SJSA1 (cell line): ENCODE measurements around the gene PKIB. TPM values are rescaled to one million over a fixed set of nuclear protein-coding genes. Genes with fewer than 3 reads are reported as not detected.
A peak's percentile ranks its signal among the peaks of the same experiment; 100 is the strongest.

ENCODE experiments used
- DNase-seq, 2 experiments: peaks; one replicate each; pipeline ENCODE4 v3.0.0-alpha.2; 2015 to 2020; ENCODE audit warnings: low spot score in 2 of 2, low read depth in 1 of 2
- H3K27ac ChIP-seq: fragments of 250-450 bp; sonication (Bioruptor Pico); 2 replicates; pipeline ENCODE4 v1.5.1; 2020; ENCODE audit warnings: mild to moderate bottlenecking, moderate library complexity
- H3K27me3 ChIP-seq: fragments of 250-450 bp; sonication (Bioruptor Pico); replicated peaks from 2 replicates; pipeline ENCODE4 v1.5.1; 2020; ENCODE audit warnings: mild to moderate bottlenecking, moderate library complexity
- H3K36me3 ChIP-seq: fragments of 250-450 bp; sonication (Bioruptor Pico); 2 replicates; pipeline ENCODE4 v1.5.1; 2020; ENCODE audit warnings: mild to moderate bottlenecking
- H3K4me1 ChIP-seq: fragments of 250-450 bp; sonication (Bioruptor Pico); replicated peaks from 2 replicates; pipeline ENCODE4 v1.6.1; 2021; ENCODE audit warnings: mild to moderate bottlenecking
- H3K4me3 ChIP-seq: fragments of 250-450 bp; sonication (Bioruptor Pico); 2 replicates; pipeline ENCODE4 v1.5.1; 2020; ENCODE audit warnings: mild to moderate bottlenecking
- H3K9me3 ChIP-seq: fragments of 250-450 bp; sonication (Bioruptor Pico); replicated peaks from 2 replicates; pipeline ENCODE4 v1.5.1; 2020; ENCODE audit warnings: mild to moderate bottlenecking
- total RNA-seq: library from RNA; depleted of rRNA; stranded (reverse); fragments of >200 nt; shearing (Covaris generic); gene quantifications from 2 replicates; pipeline ENCODE4 v1.2.3, GENCODE V29; 2014

Gene PKIB
- total RNA-seq, 1 experiment from 2014 or later: not detected

DNA sequence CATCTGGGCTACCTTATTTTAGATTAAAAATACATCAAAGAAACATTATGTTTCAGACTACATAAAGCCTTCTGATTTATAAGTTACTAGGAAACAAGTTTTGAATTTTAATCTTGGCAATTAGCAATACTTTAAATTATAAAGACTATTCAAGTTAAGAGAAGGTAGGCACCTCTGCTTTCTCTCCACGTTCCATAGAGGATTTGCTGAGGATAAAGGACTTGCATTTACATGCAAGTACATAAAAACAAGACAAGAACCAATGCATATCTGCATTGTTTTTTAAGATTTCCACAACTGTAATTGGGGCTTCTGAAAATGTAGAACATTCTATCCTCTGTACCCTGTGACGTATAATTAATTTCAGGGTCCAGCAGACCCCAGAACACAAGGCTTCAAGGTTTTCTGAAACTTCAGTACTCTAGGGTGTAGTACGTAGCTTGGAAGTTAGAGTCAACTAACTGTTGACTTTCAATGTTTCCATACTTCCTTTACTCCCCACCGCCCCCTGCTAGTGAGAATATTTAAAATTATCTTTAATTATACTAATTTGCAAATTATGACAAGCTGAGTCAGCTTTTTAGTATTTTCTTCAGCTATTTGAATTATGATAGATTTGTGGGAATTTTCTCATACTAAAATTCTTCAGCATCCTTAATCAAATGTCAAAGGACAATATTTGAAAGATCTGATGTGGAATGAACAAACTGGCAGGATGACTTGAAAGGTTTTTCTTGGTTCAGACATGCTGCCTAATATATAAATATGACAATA lies 82.8 kb downstream of the PKIB start:
- no peak for DNase-seq
- Histone ChIP-seq H3K4me1 (peaks cover 14% of the 10 kb centered on the region), H3K4me3 (no peak overlapping the region), H3K27ac (no peak overlapping the region), H3K27me3 (no peaks in the 10 kb centered on the region), H3K36me3 (no peaks in the 10 kb centered on the region), H3K9me3 (no peaks in the 10 kb centered on the region)

DNA sequence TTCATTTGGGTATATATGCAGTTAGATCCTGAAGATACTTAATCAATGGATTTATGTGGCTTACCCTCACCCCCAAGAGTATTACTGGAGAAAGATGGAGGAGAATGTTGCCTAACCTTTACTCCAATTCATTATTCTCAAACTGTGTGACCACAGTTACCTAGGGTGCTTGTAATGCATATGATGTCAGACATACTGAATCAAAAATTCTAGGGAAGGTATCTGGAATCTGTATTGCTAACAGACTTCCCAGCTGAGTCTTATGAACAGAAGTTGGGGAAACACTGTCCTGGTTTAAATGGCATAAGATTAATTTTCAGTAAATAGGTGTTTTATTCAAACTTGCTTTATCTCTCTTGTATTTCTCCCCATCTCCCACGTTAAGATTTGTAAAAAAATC lies 83.9 kb downstream of the PKIB start:
- Histone ChIP-seq H3K9me3 (no peaks in the 10 kb centered on the region), H3K36me3 (no peaks in the 10 kb centered on the region), H3K27me3 (no peaks in the 10 kb centered on the region), H3K4me1 (peaks cover 14% of the 10 kb centered on the region), H3K4me3 (no peak overlapping the region), H3K27ac (no peak overlapping the region)
- no peak for DNase-seq

DNA sequence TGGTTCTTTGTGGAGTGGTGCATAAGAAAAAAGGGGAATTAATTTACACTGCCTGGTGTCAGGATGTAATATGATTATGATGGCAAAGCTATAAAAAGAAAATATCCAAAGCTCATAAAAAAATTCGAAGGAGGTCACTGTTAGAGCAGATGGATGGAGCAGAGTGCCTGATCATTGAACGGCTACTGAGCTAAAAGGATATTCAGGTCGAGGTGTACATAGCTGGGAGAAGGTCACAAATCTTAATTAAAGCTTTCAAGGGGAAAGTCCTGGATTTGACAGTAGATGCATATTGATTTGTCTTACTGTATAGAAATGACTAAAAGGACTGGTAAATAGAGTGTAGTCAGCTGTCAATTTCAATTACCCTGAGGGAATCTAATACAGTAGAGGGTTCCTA lies 84.4 kb downstream of the PKIB start:
- Histone ChIP-seq H3K36me3 (no peaks in the 10 kb centered on the region), H3K4me1 (peaks cover 14% of the 10 kb centered on the region), H3K4me3 (no peak overlapping the region), H3K27ac (no peak overlapping the region), H3K27me3 (no peaks in the 10 kb centered on the region), H3K9me3 (no peaks in the 10 kb centered on the region)
- DNase-seq: no peak

DNA sequence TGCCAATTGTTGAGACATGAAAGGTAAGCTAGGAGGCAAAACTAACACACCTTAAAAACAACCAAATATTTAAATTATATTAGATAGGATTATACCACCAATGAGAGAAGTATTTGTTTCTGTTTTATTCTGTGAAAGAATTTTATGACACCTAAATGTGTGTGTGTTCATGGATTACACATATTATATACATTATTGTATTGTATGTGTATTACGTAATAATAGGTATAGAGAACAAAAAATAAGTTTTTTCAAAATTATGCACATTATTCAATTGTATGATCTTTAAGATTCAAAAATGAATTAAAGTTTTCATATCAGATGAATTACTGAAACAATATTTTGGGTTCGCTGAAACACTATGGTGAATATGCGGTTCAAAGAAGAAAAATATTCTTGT lies 85.0 kb downstream of the PKIB start:
- no peaks in the 10 kb centered on the region for H3K27me3 ChIP-seq
- DNase-seq: no peak
- no peak overlapping the region for H3K27ac ChIP-seq
- no peak overlapping the region for H3K4me3 ChIP-seq
- peaks cover 14% of the 10 kb centered on the region for H3K4me1 ChIP-seq
- H3K36me3 ChIP-seq: no peaks in the 10 kb centered on the region
- H3K9me3 ChIP-seq: no peaks in the 10 kb centered on the region

DNA sequence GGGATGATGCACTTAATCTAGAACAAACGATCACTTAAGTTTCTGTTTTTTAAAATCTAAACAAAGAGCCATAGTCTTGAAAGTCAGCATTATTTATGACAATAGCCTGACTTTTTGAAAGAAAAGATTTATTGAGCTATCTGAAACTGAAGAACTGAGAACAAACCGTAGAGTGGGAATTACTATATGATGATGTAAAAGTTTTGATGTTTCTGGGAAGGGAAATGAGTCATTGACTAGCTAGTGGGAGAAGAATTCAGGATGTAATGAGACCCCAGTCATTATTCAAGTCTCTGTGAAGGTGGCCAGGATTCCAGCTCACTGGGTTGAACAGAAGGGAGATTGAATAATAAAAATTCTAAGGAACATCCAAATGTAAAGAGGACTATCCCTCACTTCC lies 85.9 kb downstream of the PKIB start:
- no peaks in the 10 kb centered on the region for H3K27me3 ChIP-seq
- no peak overlapping the region for H3K4me3 ChIP-seq
- H3K27ac ChIP-seq: peak overlapping the region; percentile 31; the same call in 1 of the 2 replicates
- H3K9me3 ChIP-seq: no peaks in the 10 kb centered on the region
- H3K4me1 ChIP-seq: peaks cover 14% of the 10 kb centered on the region
- no peaks in the 10 kb centered on the region for H3K36me3 ChIP-seq
- DNase-seq: peak in 1 of 2 experiments; percentile 36

DNA sequence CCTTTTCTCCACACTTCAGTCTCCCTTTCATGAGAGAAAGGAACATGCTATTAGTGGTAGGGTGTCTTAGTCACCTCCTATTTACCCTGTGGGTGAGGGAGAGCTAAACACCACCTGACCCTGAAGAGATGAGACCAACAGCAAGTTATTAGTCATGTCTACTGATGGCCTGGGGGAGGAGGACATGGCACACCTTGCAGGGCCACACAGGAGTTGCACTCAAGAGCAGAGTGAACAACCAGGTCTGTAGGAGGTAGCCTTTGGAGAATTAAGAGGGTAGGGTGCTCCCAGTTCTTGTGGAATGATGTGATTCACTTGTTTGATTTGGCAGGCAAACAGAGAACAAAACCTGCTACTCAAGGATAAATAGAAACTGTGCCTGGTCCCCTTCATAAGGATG lies 86.6 kb downstream of the PKIB start:
- H3K36me3 ChIP-seq: no peaks in the 10 kb centered on the region
- H3K4me3 ChIP-seq: no peak overlapping the region
- H3K4me1 ChIP-seq: peaks cover 14% of the 10 kb centered on the region
- DNase-seq: peak in 1 of 2 experiments; percentile 7
- H3K9me3 ChIP-seq: no peaks in the 10 kb centered on the region
- H3K27ac ChIP-seq: no peak overlapping the region
- H3K27me3 ChIP-seq: no peaks in the 10 kb centered on the region

DNA sequence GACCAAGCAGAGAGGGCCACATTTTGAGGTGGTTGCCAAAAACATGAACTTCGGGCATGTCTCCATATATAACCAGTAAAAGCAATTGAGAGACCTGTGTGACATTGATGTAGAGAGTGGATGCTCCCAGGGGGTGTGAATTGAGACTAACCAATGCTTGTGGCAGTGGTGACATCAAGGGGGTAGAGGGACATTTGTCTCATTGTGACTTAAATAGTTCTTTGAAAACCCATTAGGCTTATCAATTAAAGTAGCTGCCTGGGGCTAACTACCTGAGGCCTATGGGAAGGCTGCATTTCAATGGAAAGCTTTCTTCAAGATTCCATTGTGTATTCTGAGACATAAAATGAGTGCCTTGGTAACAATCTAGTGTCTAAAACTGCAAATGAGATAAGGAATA lies 87.3 kb downstream of the PKIB start:
- DNase-seq: no peak
- Histone ChIP-seq H3K27ac (no peak overlapping the region), H3K36me3 (no peaks in the 10 kb centered on the region), H3K4me1 (peaks cover 14% of the 10 kb centered on the region), H3K9me3 (no peaks in the 10 kb centered on the region), H3K4me3 (no peak overlapping the region), H3K27me3 (no peaks in the 10 kb centered on the region)

DNA sequence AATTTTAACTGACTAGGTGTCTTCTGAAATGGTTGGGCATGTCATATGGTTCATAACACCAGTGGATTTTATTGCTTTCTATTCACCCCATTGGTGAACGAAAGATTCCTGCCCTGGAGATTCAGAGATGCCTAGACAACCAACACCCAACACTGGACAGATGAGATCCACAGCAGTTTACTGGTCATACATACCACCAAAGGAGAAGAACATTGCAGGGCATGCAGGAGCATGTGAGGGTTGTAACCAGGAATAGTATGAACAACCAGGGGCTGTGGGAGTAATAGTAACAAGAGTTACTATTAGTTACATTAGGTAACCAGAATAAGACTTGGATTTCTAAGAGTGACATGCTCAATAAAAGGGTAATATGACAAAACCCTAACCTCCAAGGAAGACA lies 91.5 kb downstream of the PKIB start:
- no peak for DNase-seq
- no peaks in the 10 kb centered on the region for H3K27me3 ChIP-seq
- peaks cover 4% of the 10 kb centered on the region for H3K4me1 ChIP-seq
- H3K36me3 ChIP-seq: no peaks in the 10 kb centered on the region
- H3K4me3 ChIP-seq: no peak overlapping the region
- no peaks in the 10 kb centered on the region for H3K9me3 ChIP-seq
- H3K27ac ChIP-seq: no peak overlapping the region

DNA sequence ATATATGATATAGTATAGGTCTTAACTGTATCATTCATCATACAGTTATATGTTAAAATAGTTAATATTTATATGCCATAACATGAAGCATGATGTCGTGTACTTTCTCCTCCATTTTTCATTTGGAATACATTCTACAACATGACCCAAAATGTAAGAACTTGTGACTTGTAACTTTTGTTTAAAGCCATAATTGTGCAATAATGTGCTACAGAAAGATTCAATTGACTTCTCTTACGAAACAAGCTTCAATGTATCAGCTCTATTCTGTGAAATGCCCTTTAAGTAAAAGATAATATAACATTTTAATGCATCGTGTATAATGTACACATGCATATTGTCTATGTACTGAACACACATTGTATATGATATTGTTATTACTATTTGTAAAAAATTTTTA lies 92.6 kb downstream of the PKIB start:
- Histone ChIP-seq H3K27me3 (no peaks in the 10 kb centered on the region), H3K9me3 (no peaks in the 10 kb centered on the region), H3K36me3 (no peaks in the 10 kb centered on the region), H3K27ac (no peak overlapping the region), H3K4me1 (no peaks in the 10 kb centered on the region), H3K4me3 (no peak overlapping the region)
- DNase-seq: no peak

DNA sequence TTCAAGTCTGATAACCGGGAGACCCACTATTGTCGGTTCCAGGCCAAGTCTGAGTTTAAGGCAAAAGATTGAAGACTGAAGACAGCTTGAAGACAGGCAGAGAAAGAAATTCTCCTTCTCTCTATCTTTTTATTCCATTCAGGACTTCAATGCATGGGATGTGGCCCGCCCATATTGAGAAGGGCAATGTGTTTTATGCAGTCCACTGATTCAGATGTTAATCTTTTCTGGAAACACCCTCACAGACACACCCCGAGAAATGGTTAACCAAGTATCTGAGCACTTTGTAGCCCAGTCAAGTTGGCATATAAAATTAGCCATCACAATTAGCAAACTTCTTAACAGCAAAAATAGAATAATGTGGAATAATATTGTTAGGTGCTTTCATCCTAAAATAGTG lies 93.9 kb downstream of the PKIB start:
- Histone ChIP-seq H3K4me1 (no peaks in the 10 kb centered on the region), H3K9me3 (no peaks in the 10 kb centered on the region), H3K27ac (no peak overlapping the region), H3K4me3 (no peak overlapping the region), H3K27me3 (no peaks in the 10 kb centered on the region), H3K36me3 (no peaks in the 10 kb centered on the region)
- no peak for DNase-seq

DNA sequence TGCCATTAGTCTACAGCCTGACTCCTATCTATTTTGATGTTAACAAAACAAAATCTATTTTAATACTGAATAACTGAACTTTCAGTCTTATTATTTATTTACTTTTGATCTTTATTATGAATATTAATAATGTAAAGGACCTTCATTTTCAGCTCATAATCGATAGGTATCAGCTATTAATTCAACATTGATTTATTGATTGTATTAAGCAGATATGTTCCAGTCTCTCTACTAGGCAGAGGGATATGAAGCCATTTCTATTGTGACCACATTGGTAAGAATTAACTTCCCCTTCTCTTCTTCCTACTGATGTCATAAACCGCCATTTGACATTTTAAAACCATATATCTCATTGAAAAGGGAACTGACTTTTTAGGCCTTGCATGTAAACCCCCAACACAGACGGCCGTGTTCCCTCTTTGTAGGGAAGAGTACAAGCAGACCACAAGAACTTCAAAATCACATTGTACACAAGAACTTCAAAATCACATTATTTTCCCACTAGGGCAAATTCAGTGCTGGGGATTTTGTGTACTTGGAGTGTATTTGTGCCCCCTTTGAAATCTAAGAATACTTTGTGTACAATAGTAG lies 99.8 kb downstream of the PKIB start:
- 0 out of 2 replicates have a peak, but pooled peaks cover 4% of the 10 kb centered on the region for H3K4me1 ChIP-seq
- DNase-seq: no peak
- H3K9me3 ChIP-seq: no peaks in the 10 kb centered on the region
- no peak overlapping the region for H3K4me3 ChIP-seq
- H3K27ac ChIP-seq: no peak overlapping the region
- H3K27me3 ChIP-seq: no peaks in the 10 kb centered on the region
- H3K36me3 ChIP-seq: no peaks in the 10 kb centered on the region

DNA sequence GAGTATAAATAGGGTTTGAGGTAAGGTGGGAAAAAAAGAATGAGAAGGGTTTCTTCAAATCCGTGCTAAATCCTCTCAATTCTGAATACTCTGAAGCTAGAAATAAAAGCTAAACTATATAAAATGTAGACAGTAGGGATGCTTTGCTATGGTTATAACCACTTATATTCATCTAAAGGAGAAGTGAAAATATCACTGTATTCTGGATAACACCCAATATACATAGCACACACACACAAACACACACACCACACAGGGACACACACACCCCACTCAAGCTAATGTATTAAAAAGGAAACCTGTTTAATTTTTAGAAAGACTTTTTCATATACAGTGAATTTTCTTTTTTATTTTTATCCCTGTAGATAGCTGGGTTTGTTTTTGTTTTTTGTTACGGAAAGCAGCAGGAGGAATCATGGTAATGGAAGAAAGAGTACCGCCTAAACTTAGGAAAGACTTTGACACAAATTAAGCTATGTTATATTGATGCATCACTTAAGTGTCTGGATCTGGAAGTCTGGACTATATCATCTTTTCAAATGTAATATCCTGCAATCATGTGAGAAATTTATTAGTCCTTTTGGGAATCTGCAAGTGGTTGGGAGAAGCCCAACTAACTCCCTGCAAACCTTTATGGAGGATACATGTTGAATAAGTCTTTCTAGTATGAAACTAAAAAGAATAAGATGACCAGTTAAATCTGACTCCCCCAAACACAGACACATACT lies 100.9 kb downstream of the PKIB start:
- Histone ChIP-seq H3K27me3 (no peaks in the 10 kb centered on the region), H3K36me3 (no peaks in the 10 kb centered on the region), H3K27ac (no peak overlapping the region), H3K9me3 (no peaks in the 10 kb centered on the region), H3K4me1 (0 out of 2 replicates have a peak, but pooled peaks cover 4% of the 10 kb centered on the region), H3K4me3 (no peak overlapping the region)
- DNase-seq: no peak

DNA sequence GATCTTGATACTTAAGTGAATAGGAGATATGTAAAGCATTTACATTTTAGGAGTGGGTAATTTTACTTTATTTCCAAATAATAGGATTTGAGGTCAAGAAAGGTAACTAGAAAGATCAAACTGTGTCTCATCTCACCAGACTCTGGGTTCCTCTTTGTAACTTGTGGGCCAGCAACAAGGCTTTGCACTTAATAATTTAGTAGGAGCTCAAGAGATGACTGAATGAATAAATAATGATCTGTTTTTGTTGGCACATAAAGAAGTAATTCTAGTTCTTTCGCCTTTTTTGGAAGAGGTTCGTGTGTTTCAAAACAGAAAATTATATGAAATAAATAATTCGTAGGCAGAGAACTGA lies 101.9 kb downstream of the PKIB start:
- no peak overlapping the region for H3K4me3 ChIP-seq
- H3K4me1 ChIP-seq: 0 out of 2 replicates have a peak, but pooled peaks cover 4% of the 10 kb centered on the region
- no peak for DNase-seq
- no peaks in the 10 kb centered on the region for H3K36me3 ChIP-seq
- H3K27me3 ChIP-seq: no peaks in the 10 kb centered on the region
- H3K27ac ChIP-seq: no peak overlapping the region
- H3K9me3 ChIP-seq: no peaks in the 10 kb centered on the region; the same call in 1 of the 2 replicates
